ENCODE data around the gene BCAS2. TPM values are rescaled to one million over a fixed set of nuclear protein-coding genes. Genes with fewer than 3 reads are reported as not detected.

Gene BCAS2
- total RNA-seq, result 48.1 and 61.5 TPM in 2 replicates

DNA sequence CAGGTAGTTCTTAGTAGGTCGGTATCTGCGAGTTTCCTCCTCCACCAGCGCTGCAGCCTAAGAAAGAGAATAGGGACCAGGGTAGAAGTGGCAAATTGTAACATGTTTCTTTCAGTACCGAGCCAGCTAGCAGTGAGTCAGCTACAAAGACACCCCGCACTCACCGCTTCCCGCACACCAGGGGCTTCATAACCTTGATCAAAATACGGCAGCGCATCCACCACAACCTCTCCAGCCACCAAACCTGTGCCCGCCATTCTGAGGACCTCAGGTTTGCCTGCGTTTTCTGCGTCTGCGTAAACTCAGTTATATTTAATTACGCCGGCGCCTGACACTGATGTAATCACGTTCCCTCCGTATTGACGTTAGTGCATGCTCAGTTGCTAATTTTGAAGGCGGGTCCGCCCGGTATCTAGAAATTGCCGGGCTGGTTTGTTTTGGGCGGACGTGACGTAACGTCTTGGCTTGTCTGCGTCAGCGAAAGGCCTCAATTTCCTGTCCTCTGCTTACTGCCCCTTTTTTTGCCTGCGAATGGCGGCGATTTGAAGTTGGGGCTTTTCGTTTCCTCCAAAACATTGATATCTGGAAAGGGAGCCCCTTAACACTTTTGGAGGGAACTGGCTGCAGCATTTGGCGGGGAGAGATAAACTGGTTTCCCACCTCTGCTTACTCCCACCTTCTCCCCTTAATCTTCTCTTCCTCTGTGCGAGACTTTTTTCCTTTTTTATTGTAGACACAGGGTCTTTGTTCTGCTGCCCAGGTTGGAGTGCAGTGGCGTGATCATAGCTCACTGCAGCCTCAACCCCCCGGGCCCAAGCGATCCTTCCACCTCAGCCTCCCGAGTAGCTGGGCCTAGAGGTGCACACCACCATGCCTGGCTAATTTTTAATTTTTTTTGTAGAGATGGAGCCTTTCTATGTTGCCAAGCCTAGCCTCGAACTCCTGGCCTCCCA is at the start of gene BCAS2:
Gene BCAS2 (minus strand): TSS at position 281 of the 953 bp plus-strand sequence. CDS start 24 bp downstream, at position 257.

Other genes with a start within 250 kb of the BCAS2 start
- gene TRIM33, start 70.4 kb downstream of the BCAS2 start, total RNA-seq, result 28.9 and 30.6 TPM in 2 replicates
- 1.6 and 1.9 TPM in 2 replicates for gene DENND2C, start 88.4 kb upstream of the BCAS2 start, total RNA-seq
- gene AMPD1, start 113.9 kb upstream of the BCAS2 start, total RNA-seq, result not detected in 2 replicates
- gene NRAS, start 135.2 kb upstream of the BCAS2 start, total RNA-seq, result 48.9 and 71.5 TPM in 2 replicates
- 741 and 838 TPM in 2 replicates for gene CSDE1, start 176.4 kb upstream of the BCAS2 start, total RNA-seq
- gene SIKE1, start 199.1 kb upstream of the BCAS2 start, total RNA-seq, result 49.2 and 64.1 TPM in 2 replicates

All from uterine smooth muscle cell (primary cell).